Smooth muscle cell (in vitro differentiated cells): ENCODE results near the gene TSPO2. TPM values are rescaled to one million over a fixed set of nuclear protein-coding genes. Genes with fewer than 3 reads are reported as not detected.

Source experiments
- DNase-seq: peaks from one replicate; lab custom pipeline; 2025; ENCODE audit not compliant: unreplicated experiment; lab: John Stamatoyannopoulos, UW
- H2AFZ ChIP-seq: fragments of 200-600 bp; sonication (generic); 2 replicates; pipeline ENCODE4 v1.6.0; 2016; ENCODE audit warnings: antibody characterized with exemption, low read depth, mild to moderate bottlenecking
- H3F3A ChIP-seq: fragments of 200-600 bp; sonication (generic); 2 replicates; pipeline ENCODE4 v1.6.0; 2017; ENCODE audit warnings: antibody characterized with exemption, low read depth
- H3K27ac ChIP-seq: fragments of 200-600 bp; sonication (generic); 2 replicates; pipeline ENCODE4 v1.5.1; 2016; ENCODE audit warnings: low read depth, mild to moderate bottlenecking
- H3K27me3 ChIP-seq: fragments of 200-600 bp; sonication (generic); 2 replicates; pipeline ENCODE4 v1.6.1; 2016; ENCODE audit warnings: low read depth, mild to moderate bottlenecking
- H3K36me3 ChIP-seq: fragments of 200-600 bp; sonication (generic); 2 replicates; pipeline ENCODE4 v1.5.1; 2016; ENCODE audit warnings: low read depth
- H3K4me1 ChIP-seq: fragments of 200-600 bp; sonication (generic); 2 replicates; pipeline ENCODE4 v1.5.1; 2016; ENCODE audit warnings: low read depth
- H3K4me2 ChIP-seq: fragments of 200-600 bp; sonication (generic); 2 replicates; pipeline ENCODE4 v1.6.0; 2016; ENCODE audit warnings: mild to moderate bottlenecking
- H3K4me3 ChIP-seq: fragments of 200-600 bp; sonication (generic); 2 replicates; pipeline ENCODE4 v1.5.1; 2016; ENCODE audit warnings: mild to moderate bottlenecking
- H3K79me2 ChIP-seq: fragments of 200-600 bp; sonication (generic); 2 replicates; pipeline ENCODE4 v1.6.0; 2016; ENCODE audit warnings: low read depth, mild to moderate bottlenecking
- H3K9ac ChIP-seq: fragments of 200-600 bp; sonication (generic); 2 replicates; pipeline ENCODE4 v1.6.0; 2016; ENCODE audit warnings: low read depth
- H3K9me3 ChIP-seq: fragments of 200-600 bp; sonication (generic); replicated peaks from 2 replicates; pipeline ENCODE4 v1.5.1; 2016; ENCODE audit warnings: low read depth
- H4K20me1 ChIP-seq: fragments of 200-600 bp; sonication (generic); 2 replicates; pipeline ENCODE4 v1.6.0; 2016; ENCODE audit warnings: low read depth
- CTCF ChIP-seq: fragments of 200-600 bp; sonication (generic); IDR thresholded peaks from 2 replicates; pipeline ENCODE4 v1.5.1; 2017; ENCODE audit warnings: borderline replicate concordance, mild to moderate bottlenecking, antibody characterized with exemption; ENCODE audit not compliant: insufficient read depth, poor library complexity, severe bottlenecking
- WGBS: methylation state at CpG from one replicate; pipeline ENCODE4 v1.1.7; 2016; ENCODE audit warnings: low lambda C conversion rate; 5-methylcytosine and 5-hydroxymethylcytosine counted together
- polyA plus RNA-seq: library from polyadenylated mRNA; unstranded; fragments of >200 nt; fragmentation: Nextera tagmentation; extraction: Ambion mirVana; gene quantifications from 2 replicates; pipeline ENCODE4 v1.2.1, GENCODE V29; 2016
- total RNA-seq: library from RNA; depleted of rRNA; stranded (reverse); fragments of >200 nt; gene quantifications from 2 replicates; pipeline ENCODE4 v1.2.3, GENCODE V29; 2014

Gene TSPO2
- total and polyA plus RNA-seq, 2 experiments from 2014 or later: not detected

GRCh38 chr6:41050536-41050935, 8.3 kb downstream of the TSPO2 start:
- Histone ChIP-seq H3K79me2 (no peaks in the 10 kb centered on the region), H3K4me2 (no peak overlapping the region), H3K9me3 (no peaks in the 10 kb centered on the region), H3K36me3 (no peaks in the 10 kb centered on the region), H2AFZ (no peak overlapping the region), H3K9ac (no peak overlapping the region), H3K27ac (no peak overlapping the region), H3K4me1 (peaks cover 10% of the 10 kb centered on the region), H4K20me1 (no peaks in the 10 kb centered on the region), H3K27me3 (no peaks in the 10 kb centered on the region), H3F3A (peaks cover 3% of the 10 kb centered on the region), H3K4me3 (no peak overlapping the region)
- TF ChIP-seq CTCF: no peak
- no peak for DNase-seq
- 54% methylated on average over 3 of the region's 3 CpGs for WGBS

- Histone ChIP-seq H3K9me3 (no peaks in the 10 kb centered on the region), H3K27ac (no peak overlapping the region), H3K27me3 (no peaks in the 10 kb centered on the region), H3K79me2 (no peaks in the 10 kb centered on the region), H3K36me3 (no peaks in the 10 kb centered on the region), H3K4me3 (no peak overlapping the region), H3K9ac (no peak overlapping the region), H4K20me1 (no peaks in the 10 kb centered on the region), H2AFZ (no peak overlapping the region), H3F3A (peaks cover 3% of the 10 kb centered on the region), H3K4me1 (peaks cover 10% of the 10 kb centered on the region), H3K4me2 (no peak overlapping the region)
- 85% methylated on average over 5 of the region's 5 CpGs for WGBS
- TF ChIP-seq CTCF: no peak
- no peak for DNase-seq
Measured at GRCh38 chr6:41051873-41052272, 9.6 kb downstream of the TSPO2 start.

GRCh38 chr6:41053041-41053440, 10.8 kb downstream of the TSPO2 start, which contains the start of gene APOBEC2:
APOBEC2 (plus strand) TSS chr6:41053202; CDS start chr6:41053348, 146 bp downstream.
- H3K9ac ChIP-seq: no peak within 1 kb of the TSS
- H3K4me1 ChIP-seq: peaks cover 10% of the 10 kb centered on the region
- WGBS: 30% methylated on average over 5 of the region's 5 CpGs
- no peak for TF ChIP-seq CTCF
- no peaks in the 10 kb centered on the region for H3K36me3 ChIP-seq
- no peaks in the 10 kb centered on the region for H3K79me2 ChIP-seq
- no peaks in the 10 kb centered on the region for H4K20me1 ChIP-seq
- peaks cover 3% of the 10 kb centered on the region for H3F3A ChIP-seq
- H3K27ac ChIP-seq: no peak within 1 kb of the TSS
- H3K27me3 ChIP-seq: no peaks in the 10 kb centered on the region
- H2AFZ ChIP-seq: no peak within 1 kb of the TSS
- DNase-seq: no peak
- H3K4me3 ChIP-seq: no peak within 1 kb of the TSS
- H3K9me3 ChIP-seq: no peaks in the 10 kb centered on the region
- no peak within 1 kb of the TSS for H3K4me2 ChIP-seq

GRCh38 chr6:41054511-41054910, 12.2 kb downstream of the TSPO2 start:
- no peaks in the 10 kb centered on the region for H3K27me3 ChIP-seq
- H2AFZ ChIP-seq: no peak overlapping the region
- WGBS: 96% methylated on average over 3 of the region's 3 CpGs
- no peak overlapping the region for H3K4me3 ChIP-seq
- H3K4me2 ChIP-seq: no peak overlapping the region
- no peaks in the 10 kb centered on the region for H4K20me1 ChIP-seq
- peaks cover 10% of the 10 kb centered on the region for H3K4me1 ChIP-seq
- H3K36me3 ChIP-seq: no peaks in the 10 kb centered on the region
- H3K79me2 ChIP-seq: no peaks in the 10 kb centered on the region
- no peak overlapping the region for H3K9ac ChIP-seq
- H3K27ac ChIP-seq: no peak overlapping the region
- H3F3A ChIP-seq: no peaks in the 10 kb centered on the region
- DNase-seq: no peak
- TF ChIP-seq CTCF: no peak
- H3K9me3 ChIP-seq: no peaks in the 10 kb centered on the region
